ENCODE results near the gene ST6GALNAC4.

Gene ST6GALNAC4

DNA sequence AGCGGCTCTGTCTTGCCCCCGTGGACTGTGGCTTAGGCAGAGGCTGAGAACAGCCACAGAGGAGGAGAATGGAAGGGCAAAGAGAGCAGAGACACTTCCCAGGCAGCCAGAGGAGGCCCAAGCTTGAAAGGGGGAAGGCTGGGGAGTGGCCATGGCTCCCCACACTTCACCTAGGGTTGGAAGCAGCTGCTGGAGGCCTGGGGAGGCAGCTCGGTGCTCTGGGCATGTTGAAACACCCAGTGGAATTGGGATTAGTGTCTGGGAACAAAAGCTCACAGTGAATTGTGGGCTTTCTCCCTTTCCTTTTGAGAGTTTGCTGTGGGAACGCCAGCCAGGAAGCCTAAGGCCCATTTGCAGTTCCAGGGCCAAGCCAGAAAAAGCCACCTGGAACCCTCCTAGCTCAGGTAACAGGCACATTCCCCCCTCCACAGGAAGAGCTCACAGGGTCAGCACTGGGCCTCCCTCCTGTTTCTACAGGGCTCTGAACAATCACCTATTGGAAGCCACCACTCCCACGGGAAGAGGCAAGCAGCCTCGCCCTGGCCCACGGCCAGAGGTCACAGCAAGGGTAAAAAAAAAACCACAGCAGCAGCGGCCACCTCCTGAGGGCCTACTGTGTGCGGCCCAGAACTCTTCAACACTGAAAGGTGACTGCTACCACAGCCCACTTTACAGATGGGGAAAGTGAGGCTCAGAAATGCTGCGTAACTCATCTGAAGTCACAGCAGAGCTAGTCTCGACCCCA, 43.7 kb upstream of the ST6GALNAC4 start:
- TF ChIP-seq, protein P1, sequence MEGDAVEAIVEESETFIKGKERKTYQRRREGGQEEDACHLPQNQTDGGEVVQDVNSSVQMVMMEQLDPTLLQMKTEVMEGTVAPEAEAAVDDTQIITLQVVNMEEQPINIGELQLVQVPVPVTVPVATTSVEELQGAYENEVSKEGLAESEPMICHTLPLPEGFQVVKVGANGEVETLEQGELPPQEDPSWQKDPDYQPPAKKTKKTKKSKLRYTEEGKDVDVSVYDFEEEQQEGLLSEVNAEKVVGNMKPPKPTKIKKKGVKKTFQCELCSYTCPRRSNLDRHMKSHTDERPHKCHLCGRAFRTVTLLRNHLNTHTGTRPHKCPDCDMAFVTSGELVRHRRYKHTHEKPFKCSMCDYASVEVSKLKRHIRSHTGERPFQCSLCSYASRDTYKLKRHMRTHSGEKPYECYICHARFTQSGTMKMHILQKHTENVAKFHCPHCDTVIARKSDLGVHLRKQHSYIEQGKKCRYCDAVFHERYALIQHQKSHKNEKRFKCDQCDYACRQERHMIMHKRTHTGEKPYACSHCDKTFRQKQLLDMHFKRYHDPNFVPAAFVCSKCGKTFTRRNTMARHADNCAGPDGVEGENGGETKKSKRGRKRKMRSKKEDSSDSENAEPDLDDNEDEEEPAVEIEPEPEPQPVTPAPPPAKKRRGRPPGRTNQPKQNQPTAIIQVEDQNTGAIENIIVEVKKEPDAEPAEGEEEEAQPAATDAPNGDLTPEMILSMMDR (conservative IDR thresholded peaks at IDR 0.05), result no peak
- TF ChIP-seq ZFX (IDR thresholded peaks at IDR 0.05), result no peak
- peak overlapping the region; percentile 19 for H3K27ac ChIP-seq

DNA sequence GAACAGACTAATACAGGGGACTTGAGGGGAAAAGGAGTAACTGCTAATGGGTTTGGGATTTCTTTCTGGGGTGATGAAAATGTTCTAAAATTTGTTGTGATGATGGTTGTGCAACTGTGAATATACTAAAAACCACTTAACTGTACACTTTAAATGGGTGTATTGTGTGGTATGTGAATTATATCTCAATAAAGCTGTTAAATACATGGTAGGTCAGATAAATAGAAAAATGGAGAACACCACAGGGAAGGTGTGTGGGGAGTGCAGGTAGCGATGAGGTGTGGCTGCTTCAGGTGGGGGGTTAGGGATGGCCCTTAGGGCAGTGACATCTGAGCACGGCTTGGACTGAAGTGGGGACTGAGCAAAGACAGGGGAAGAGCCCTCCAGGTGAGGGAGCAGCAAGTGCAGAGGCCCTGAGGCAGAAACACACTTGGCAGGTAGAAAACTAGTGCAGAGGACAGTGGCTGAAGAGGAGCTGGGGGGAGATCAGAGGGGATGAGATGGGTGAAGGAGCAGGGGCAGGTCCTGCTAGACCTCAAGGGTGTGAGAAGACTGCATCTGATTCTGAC, 43.1 kb upstream of the ST6GALNAC4 start:
- TF ChIP-seq, protein P1 (conservative IDR thresholded peaks at IDR 0.05), result no peak
- TF ChIP-seq ZFX (IDR thresholded peaks at IDR 0.05), result no peak
- peak overlapping the region; percentile 19 for H3K27ac ChIP-seq

DNA sequence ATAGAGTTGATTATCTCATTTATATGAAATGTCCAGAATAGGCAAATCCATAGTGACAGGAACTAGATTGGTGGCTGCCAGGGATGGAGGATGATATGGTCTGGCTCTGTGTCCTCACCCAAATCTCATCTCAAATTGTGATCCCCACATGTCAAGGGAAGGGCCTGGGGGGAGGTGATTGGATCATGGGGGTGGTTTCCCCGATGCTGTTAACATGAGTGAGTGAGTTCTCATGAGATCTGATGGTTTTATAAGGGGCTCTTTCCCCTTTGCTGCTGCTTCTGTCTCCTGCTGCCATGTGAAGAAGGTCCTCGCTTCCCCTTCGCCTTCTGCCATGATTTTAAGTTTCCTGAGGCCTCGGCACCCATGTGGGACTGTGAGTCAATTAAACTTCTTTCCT, 42.6 kb upstream of the ST6GALNAC4 start:
- TF ChIP-seq ZFX (IDR thresholded peaks at IDR 0.05), result no peak
- TF ChIP-seq, protein P1 (conservative IDR thresholded peaks at IDR 0.05), result no peak
- no peak overlapping the region for H3K27ac ChIP-seq

DNA sequence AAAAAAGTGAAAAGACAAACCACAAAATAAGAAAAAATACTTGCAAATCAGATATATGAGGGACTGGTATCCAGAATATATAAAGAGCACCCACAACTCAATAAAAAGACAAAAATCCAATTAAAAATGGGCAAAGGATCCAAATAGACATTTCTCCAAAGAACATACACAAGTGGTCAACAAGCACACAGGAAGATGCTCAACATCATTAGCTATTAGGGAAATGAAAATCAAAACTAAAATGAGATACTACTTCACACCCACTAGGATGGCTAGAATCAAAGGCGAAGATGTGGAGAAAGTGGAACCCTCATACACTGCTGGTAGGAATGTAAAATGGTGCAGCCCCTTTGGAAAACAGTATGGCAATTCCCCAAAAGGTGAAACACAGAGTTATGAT, 41.9 kb upstream of the ST6GALNAC4 start:
- no peak for TF ChIP-seq ZFX (IDR thresholded peaks at IDR 0.05)
- TF ChIP-seq, protein P1 (conservative IDR thresholded peaks at IDR 0.05), result no peak
- no peak overlapping the region for H3K27ac ChIP-seq

DNA sequence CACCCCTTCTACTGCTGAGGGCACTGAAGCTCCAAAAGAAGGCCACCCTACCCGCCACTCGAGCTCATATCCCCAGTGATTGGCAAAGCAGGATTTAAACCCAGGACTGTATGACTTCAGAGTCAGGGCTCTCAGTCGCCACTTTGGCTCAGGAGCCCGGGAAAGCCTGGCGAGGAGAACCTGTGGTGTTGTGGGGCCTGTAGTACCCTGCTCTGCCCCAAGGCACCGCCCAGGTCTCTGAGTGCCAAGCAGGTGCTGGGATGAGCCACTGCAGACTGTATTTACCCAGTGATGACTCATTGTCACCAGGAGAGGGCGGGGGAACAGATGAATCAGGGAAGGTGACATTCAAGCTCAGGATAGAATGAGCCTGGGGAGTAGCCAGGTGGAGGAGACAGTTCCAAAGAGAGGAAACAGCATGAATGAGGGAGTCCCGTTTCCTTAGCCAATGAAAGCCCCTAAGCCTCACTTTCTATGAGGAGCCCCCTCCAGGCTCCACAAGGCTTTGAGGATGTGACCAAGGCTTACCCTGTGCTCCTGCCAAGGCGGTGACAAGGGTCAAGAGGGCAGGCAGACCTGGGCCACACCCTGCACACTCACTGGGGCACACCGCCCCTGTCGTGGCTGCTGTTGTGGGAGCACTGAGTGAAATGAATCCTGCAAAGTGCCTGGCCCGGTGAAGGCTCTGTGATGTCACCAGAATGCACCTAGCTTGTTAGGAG, 38.6 kb upstream of the ST6GALNAC4 start:
- TF ChIP-seq, protein P1 (conservative IDR thresholded peaks at IDR 0.05), result no peak; the same call in 1 of the 2 replicates
- no peak for TF ChIP-seq ZFX (IDR thresholded peaks at IDR 0.05)
- peak overlapping the region; percentile 72 for H3K27ac ChIP-seq

DNA sequence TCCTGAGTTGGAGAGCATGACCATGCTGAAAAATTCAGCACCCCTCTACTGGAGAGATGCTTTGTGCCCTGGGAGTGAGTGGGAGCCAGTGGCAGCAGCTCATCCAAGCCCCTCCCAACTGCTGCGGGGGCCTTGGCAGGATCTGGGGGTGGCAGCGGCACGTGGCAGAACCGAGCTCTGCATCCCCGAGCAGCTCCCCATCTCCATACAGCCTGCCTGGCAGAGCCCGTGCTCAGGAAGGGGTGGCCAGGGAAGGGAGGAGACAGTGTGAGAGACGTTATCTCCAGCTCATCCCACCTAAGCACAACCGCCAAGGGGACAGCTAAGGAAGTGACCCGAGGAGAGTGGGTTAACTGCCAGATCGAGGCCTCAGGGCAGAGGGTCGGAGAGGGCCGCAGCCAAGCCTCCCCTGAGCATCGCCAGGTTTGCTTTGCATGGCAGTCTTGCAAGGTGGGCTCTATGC, 38.0 kb upstream of the ST6GALNAC4 start:
- TF ChIP-seq, protein P1 (conservative IDR thresholded peaks at IDR 0.05), result no peak
- no peak for TF ChIP-seq ZFX (IDR thresholded peaks at IDR 0.05)
- peak overlapping the region; percentile 72 for H3K27ac ChIP-seq
